RKO (cell line): ENCODE results near the gene ZNF787.
"Not testable (repeated sequence)": the region's sequence is repeated elsewhere in the genome, so short reads cannot be mapped to it uniquely, and the experiment has no call there.

Source experiments
- DNase-seq: peaks from one replicate; pipeline ENCODE4 v3.0.0-alpha.2; 2016; ENCODE audit warnings: low spot score

Gene ZNF787

DNA sequence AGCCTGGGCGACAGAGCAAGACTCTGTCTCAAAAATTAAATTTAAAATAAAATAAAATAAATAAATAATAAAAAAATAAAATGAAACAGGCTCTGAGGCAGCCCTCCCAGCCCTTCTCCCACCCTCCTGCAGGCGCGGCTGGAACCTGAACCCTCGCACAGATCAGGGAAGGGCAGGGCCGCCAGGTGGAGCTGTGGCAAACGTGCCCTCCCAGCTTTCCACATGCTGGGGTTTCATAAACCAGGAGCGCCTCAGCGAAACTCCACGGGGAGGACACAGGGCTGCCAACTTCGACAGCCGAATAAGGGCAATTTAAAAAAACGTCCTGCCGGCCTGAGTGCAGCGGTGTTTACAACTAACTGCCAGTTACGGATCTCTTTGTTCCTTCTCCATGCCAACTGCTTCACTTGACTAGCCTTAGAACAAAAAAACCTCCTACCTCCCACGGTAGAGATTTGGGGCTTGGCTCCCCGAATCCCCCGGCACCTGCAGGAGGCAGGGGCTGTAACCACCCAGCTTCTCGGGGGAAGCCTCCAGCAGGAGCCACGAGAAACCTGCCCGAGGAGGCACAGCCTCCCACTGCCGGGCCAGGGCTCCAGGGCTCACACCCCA lies 15.9 kb downstream of the ZNF787 start:
- DNase-seq = no peak

DNA sequence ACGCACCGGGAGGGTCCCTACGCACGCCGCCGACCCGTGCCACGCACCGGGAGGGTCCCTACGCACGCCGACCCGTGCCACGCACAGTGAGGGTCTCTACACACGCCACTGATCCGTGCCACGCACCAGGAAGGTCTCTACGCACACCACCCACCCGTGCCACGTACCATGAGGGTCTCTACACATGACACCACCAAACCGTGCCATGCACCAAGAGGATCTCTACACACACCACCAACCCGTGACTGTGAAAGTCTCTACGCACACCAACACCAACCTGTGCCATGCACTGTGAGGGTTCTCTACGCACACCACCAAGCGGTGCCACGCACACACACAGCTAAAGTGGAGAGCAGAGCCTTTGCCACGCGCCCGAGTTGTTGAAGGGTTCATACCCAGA lies 16.7 kb downstream of the ZNF787 start:
- DNase-seq = no peak

DNA sequence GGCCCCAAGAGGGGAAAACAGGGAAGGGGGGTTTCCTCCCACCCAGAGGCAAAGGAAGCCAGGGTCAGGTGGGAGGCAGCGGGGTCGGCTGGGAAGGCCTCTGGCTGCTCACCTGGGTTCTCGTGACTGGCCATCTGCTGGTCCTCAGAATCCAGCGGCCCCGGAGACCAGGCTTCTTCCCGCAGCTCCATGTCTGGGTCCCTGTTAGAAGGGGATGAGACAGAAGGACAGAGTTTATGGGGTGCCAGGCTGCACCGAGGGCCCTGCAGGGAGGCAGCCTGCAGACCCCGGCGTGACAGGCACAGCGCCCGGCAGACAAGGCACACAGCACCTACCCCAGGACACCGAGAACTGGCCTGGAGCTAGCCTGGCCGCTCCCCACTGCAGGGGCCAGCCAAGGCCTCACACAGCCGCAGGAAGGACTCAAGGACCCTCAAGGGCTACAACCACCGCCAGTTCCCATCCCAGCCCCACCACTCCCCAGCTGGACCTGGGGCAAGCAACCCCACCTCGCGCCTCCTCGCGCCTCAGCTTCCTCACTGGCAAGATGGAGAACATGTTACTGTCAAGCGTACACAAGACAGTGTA lies 18.0 kb downstream of the ZNF787 start:
- DNase-seq = no peak

DNA sequence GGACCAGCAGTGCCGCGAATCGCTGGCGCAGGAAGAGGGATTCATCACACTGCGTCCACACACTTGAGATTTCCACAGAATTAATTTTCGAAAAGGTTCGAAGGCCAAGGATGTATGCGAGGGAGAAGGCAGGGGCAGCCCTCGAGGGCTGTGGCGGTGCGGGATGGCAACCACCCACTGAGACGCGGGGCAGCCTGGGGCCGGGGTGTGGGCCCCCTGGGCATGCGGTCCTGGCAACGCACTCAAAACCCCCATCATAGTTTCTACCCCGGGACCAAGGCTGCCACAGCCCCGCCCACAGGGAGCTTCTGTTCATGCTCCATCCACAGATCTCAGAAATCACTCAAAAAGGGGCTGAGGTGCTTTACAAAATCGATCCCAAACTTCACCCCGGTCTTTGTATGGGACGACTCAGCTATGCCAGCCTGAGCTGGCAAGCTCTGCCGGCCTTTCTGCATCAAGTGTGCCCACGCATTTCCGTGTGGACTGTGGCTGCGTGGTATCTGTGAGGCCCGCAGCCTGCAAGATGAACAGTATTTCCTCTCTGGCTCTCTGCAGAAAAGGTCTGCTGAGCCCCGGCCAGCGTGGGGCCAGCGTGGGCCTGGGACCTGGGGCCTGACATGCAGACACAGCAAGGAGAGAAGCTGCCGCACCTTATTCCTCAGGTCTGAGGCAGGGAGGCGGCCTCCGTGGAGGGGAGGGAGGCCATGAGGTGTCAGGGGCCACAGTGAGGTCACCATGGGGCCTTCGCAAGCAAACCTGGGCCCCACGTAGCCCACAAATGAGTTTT lies 19.2 kb downstream of the ZNF787 start:
- no peak for DNase-seq

DNA sequence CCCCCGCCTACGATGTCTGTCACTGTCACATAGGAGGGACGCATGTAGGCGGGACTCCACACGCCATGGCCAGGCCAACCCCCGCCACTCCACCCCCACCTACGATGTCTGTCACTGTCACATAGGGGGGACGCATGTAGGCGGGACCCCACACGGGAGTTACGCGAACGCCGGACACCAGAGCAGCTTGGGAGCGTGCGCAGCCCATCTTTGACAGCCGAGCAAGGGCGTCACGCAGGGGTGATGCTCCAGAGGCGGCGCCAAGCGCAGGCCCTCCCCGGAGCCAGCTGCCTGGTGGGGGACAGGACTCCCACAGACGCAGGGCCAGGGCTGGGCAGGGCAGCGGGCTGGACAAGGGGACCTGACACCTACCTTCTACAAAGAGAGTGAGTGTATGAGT lies 20.0 kb downstream of the ZNF787 start:
- DNase-seq = no peak

DNA sequence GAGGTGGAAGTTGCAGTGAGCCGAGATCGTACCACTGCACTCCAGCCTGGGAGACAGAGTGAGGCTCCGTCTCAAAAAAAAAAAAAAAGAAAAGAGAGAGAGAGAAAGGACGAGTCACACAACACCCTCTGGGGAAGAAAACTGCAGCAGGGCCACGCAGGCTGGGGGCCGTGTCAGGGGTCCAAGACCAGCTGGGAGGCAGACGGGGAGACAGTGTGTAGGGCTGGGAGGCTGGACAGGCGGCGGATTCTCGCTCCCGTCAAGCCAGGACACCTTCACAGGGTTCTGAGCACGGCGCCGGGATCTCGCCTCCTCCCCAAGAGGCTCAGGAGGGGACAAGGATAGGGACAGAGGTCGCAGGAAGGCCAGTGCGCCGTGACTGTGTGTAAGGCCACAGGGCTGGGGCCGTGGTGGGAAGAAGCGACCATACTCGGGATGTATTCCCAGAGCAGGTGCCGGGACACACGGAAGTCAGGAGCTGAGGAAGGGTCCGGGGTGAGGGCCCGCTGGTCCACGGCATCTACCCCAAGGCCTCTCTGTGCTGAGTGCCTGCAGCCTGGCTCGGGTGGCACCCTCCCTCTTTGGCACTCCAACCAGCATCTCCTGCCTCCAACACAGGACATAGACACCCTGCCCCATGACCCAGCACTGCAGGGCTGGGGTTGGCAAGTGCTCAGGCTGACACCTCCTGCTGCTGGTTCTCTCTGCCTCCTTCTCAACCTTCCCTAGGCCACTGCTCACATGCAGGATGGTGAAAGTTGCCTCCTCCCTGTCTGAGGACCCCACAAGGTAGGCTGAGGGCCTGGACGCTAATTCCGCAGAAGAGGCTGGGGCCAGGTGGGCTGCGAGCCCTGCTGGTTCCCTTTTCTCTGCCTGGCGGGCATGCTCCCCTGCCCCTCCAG lies 21.2 kb downstream of the ZNF787 start:
- no peak for DNase-seq

DNA sequence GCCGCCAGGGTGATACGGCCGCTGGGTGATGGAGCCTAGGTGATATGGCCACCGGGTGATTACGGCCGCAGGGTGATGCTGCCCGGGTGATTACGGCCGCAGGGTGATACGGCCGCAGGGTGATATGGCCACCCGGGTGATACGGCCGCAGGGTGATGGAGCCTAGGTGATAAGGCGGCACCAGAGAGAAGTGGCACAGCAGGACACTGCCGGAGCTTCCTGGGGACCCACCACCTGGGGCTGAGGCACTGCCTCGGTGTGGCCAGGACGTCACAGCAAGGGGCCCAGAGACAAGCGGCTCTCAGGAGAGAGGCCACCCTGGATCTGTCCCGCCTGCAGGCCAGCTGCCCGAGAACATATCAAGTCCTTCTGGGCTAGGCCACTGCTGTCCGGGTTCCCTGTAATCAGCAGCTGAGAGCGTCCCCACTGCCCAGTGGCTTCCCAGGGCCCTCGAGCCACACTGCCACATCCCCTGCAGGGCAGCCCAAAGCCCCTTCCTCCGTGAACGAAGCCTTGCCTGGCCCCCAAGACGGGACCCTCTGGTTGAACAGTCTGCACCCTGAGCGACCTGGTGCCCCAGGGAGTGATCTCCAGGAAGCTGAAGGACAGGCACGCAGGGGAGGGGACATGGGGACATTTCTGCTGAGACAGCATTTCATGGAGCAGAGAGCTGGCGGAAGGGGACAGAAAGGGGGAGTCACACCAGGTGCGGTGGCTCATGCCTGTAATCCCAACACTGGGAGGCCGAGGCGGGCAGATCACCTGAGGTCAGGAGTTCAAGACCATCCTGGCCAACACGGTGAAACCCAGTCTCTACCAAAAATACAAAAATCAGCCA lies 22.1 kb downstream of the ZNF787 start:
- DNase-seq = no peak

DNA sequence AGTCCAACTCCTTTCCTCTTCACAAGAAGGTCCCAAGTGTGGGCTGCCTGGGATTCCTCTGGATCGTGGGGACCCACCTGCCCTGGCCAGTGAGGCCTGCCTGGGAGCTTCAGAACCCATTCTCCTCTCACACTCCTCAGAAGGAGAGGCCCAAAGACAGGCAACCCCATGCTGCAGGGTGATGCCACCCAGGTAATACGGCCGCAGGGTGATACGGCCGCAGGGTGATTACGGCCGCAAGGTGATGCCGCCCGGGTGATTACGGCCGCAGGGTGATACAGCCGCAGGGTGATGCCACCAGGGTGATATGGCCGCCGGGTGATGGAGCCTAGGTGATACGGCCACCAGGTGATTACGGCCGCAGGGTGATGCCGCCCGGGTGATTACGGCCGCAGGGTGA lies 22.9 kb downstream of the ZNF787 start:
- not testable (repeated sequence) for DNase-seq

DNA sequence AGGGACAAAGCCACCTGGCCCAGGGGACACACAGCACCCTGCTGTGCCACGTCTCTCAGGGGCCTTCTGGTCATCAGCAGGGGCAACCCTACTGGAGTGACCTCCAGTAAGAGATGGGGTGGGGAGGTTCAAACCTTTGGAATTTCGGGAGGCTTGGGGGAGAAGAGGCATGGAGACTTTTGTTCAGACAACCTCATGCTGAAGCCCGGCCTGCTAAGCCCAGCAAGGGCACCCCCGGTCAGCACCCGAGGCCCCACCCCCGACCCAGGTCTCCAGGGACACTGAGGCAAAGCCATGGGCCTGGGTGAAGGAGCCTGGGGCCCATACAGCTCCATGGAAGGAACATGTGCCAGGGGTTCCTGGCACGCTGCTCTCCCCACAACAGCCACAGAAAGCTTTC lies 23.3 kb downstream of the ZNF787 start:
- DNase-seq = no peak

DNA sequence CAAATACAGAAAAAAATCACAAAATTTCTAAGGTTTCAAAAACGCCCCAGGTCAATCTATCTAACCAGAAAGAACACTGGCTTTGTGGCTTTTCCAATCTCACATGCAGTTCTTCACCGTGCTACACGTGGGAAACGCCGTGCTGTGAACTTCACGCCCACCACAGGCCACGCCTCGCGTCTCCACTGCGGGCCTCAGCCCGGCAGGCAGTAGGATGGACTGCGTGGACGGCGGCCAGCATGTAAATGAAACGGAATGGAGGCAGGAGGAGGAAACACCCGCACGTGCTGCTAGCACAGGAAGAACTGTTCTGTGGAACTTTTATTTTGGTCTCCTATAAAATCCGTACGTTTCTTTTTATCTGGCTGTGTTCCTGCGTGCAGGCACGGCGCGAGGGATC lies 23.8 kb downstream of the ZNF787 start:
- DNase-seq = no peak

DNA sequence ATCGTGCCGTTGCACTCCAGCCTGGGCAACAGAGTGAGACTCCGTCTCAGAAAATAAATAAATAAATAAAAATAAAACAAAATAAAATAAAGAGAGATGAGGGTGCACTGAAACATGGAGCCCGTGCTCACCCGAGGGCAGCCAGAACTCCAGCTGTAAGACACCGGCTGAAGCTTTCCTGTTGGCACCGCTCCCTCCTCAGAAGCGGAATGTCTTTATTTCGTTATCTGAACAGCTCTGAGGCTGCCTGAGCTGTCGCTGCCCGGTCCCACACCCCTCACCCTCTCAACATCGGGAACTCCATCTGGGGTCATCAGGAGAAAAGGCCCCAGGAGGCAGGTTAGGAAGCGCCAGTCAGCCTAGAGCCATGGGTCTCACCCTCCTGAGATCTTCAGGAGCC lies 24.4 kb downstream of the ZNF787 start:
- no peak for DNase-seq

DNA sequence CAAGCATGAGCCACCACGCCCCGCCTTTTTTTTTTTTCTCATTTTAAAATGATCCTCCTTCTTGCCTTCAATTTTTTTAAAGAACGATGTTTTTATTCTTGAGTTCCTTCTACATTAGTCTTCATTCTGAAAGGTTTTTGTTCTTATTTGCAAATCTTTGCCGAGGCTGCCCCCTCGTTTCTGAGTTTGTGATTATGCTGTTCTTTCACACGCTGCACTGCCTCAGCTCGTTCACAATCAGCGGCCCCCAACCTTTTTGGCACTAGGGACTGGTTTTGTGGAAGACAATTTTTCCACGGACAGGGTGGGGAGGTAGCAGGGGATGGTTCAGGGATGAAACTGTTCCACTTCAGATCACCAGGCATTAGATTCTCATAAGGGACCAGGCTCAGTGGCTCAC lies 26.6 kb downstream of the ZNF787 start:
- DNase-seq = no peak

DNA sequence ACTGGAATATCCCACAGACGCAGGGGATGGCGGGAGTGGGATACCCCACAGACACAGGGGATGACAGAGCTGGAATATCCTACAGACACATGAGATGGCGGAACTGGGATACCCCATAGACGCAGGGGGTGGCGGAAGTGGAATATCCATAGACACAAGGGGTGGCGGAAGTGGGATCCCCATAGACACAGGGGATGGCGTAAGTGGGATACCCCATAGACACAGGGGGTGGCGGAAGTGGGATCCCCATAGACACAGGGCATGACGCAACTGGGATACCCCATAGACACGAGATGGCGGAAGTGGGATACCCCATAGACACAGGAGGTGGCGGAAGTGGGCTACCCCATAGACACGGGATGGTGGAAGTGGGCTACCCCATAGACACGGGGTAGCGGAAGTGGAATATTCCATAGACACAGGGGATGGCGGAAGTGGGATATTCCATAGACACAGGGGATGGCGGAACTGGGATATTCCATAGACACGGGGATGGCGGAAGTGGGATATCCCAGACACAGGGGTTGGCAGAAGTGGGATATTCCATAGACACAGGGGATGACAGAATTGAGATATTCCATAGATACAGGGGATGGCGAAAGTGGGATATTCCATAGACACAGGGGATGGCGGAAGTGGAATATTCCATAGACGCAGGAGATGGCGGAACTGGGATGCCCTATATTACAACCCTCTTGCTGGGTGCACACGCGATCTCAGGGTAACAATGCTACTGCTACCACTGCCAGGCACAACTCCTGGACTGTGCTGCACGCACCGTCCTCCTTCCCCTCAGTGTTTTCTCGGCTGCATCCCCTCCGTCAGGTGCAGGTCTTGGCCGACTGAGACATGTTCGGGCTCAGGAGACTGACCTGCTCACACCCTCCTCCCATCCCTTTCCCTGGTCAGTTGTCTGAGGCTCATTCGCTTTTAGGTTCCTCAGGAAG lies 28.1 kb downstream of the ZNF787 start:
- DNase-seq = no peak

DNA sequence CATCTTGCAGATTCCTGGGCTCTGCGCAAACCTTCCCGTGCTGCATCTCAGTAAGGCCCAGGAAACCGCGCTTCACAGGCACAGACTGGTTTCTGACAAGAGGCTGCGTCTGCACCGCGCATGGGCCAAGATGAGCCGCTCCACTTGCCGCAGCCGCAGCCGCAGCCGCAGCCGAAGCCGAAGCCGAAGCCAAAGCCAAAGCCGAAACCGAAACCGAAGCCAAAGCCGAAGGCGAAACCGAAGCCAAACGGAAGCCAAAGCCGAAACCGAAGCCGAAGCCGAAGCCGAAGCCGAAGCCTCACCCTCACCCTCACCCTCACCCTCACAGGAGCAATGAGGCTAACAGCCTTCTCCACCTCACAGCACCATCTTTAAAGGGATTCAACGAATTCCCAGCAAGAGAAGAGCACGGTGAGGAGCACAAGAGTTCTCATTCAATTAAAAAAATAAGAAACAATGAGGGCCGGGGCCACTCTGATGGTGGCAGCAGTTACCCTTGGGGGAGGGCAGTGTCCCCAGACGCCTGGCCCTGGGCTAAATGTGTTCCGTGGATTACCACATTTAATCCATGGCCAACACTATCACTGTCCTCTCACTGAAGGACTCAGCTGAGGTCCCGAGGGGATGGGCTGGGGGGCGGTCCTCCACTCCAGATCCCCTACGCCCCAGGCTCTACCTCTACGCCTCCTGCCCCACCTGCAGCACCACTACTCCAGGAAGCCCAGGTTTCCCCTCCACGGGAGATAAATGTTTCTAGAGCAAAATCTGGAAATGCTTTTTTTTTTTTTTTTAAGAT lies 29.1 kb downstream of the ZNF787 start:
- DNase-seq = no peak

DNA sequence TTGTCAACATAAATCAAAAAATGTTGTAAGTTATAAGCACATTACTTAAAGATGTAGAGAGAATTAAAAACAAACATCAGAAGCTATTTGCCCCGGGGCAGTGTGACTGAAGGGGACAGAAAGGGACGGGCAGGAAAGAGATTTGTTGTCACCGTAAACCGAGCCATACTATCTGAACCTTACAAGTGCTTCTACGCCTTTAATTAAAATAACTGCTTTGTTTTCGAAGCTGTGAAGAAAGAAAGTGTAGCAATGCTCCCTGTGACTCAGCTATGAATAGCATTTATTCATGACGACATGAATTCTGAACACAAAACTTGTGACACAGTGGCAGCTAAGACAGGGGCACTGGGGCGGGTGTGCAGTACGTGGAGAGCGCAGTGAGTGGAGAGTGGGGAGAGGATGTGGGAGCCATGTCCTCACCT lies 30.0 kb downstream of the ZNF787 start:
- peak; percentile 29 for DNase-seq

DNA sequence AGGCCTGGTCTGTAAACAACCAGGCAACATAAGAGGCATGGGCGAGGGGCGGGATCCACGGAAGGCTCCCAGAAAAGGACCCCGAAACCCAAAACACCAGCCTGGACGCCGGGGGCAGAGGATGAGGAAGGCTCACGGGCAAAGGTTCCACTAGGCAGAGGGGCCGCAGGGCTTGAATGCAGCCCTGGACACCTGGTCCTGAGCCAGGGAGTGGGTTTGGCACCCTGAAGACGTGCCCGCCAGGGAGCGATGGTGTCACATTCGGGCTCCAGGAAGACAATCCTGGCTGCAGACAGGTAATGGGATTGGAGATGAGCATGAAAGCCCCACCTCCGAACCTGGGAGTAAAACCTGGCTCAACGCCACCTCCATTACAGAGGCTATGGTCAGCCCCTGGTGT lies 31.8 kb downstream of the ZNF787 start:
- no peak for DNase-seq

DNA sequence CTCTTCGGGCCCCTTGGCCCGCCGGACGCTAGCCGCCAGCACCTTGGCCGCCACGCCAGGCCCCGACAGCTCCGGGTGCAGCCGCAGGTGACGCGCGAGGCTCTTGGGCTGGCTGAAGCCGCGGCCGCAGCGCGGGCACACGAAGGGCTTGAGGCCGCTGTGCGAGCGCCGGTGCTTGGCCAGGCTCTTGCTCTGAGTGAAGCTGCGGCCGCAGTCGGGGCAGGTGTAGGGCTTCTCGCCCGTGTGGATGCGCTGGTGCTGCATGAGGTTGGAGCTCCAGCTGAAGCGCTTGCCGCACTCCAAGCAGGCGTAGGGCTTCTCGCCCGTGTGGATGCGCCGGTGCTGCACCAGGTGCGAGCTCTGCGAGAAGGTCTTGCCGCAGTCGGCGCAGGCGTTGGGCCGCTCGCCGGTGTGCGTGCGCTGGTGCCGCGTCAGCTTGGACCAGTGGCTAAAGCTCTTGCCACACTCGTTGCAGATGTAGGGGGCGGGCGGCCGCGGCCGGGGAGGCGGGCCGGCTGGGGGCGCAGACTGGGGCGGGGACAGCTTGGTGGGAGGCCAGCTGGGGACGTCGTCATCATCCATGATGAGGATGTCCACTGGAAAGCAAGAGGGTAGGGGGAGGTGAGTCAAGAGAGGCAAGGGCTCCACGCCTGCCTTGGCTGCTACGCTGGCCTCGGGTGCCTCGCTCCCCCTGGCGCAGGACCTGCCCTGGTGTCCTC lies 32.4 kb downstream of the ZNF787 start:
- no peak for DNase-seq

DNA sequence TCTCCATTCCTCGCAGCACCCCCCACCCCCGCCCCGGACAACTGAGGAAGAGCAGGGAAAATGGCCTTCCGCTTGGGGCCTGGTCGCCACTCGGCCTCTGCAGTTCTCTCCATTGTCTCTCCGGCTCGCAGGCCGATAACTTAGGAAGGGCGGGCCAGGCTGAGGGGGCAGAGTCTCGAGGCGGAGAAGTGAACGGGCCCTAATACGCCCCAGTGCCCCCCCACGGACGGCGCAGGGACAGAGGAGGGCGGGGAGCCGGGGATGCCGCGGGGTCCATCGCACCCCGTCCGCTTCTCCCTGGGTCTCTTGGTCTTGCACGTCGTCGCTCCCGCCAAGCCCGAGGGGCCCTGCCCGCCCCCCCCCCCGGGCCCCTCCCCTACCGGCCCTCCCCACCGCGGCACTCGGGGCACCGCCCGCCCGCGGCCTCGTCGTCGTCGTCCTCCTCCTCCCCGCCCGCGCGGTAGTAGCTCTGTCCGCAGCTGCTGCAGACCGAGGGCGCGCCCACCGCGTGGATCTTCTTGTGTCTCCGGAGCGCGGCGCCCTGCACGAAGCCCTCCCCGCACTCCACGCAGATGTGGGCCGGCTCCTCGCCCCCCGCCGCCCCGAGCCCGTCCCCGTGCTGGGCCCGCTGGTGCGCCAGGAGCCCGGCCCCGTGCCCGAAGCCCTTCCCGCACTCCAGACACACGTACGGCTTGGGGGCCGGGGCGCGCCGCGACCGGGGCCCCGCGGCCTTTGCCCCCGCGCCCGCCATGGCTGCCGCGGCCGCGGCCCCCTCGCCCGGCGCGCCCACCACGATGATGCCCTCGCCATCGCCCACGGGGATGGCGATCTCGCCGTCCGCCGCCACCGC lies 33.2 kb downstream of the ZNF787 start:
- no peak for DNase-seq
